Amniotic stem cell (primary cell): Measurements from ENCODE around the gene C10orf71.

Source experiments
- DNase-seq: peaks from one replicate; lab custom pipeline; 2025; lab: John Stamatoyannopoulos, UW

The C10orf71 gene

GRCh38 chr10:49273082-49273465 lies 25.9 kb upstream of the C10orf71 start:
- no peak for DNase-seq

- DNase-seq, result no peak
Observed at GRCh38 chr10:49273626-49274025, 25.3 kb upstream of the C10orf71 start.

GRCh38 chr10:49274886-49275285 lies 24.1 kb upstream of the C10orf71 start:
- no peak for DNase-seq

DNA sequence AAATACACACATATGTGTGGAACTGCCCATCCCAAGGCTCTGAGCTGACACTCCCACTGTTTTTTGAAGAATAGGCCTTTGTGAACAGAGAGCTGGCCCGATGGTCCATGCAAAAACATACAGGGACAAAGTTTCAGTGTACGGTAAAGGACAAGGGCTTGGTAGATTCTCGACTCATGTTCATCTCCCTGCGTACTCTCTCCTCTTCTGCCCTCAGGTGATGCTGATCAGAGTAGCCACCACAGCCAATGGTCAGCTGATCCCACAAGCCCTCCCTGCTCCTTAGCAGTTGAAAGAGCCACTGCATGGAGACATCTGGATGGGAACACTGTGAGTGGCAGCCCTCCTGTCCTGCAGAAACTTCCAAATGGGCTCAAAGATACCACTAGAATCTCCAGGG lies 23.1 kb upstream of the C10orf71 start:
- no peak for DNase-seq

DNA sequence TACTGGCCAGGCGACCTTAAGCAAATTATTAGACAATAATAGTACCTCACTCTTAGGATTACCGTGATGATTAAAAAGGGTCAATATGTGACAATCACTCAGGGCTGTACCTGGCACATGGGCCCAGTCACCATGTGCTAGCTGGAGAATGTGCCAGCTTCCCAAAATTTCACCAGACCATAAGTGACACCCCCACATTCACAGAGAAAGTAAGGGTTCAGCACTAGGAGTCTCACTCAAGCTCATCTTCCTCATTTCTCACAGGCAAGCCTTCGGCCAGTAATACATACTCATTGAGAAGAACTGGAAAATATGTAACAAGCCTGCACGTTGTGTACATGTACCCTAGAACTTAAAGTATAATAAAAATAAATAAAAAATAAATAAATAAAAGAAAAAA lies 22.4 kb upstream of the C10orf71 start:
- DNase-seq, result no peak

DNA sequence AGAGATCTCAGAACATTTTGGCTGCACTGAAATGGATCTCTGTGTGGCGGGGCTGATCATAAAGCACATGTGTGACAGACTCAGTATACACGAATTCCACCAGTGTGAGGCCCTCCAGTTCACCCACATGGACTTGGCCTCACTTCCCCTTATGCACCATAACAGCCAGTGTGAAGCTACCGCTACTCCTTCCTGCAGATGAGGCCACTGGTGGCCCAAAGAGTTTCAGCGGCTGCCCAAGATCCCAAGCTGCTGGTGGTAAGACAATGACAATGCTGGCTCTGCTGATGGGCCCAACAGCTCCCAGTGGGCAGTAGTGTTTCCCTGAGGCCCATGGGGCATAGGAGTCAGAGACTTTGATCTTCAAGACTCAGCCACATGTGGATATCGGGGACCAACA lies 21.0 kb upstream of the C10orf71 start:
- DNase-seq, result no peak

DNA sequence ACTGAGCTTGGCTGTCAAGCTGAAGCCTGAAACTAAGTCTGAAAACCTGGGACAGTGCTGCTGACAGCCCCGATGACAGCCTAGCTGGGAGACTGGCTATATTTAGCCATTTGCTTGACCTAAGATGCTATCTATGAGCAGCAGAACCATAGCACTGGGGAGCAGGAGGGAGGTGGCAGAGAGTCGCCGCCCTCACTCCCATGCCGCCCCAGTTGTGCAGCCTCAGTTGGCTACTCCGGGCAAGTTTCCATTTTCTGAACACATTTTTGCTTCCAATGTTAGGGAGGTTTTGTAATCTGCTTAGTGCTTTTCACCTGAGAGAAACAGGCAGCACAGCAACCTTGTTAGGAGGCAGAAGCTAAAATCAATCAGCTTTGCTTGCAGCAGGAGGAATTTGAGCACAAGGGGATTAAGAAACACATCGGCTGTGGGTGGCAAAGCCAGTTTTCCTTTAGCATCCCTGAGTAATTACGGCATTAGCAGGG lies 20.4 kb upstream of the C10orf71 start:
- no peak for DNase-seq

GRCh38 chr10:49279015-49279880 lies 19.7 kb upstream of the C10orf71 start:
- no peak for DNase-seq

DNA sequence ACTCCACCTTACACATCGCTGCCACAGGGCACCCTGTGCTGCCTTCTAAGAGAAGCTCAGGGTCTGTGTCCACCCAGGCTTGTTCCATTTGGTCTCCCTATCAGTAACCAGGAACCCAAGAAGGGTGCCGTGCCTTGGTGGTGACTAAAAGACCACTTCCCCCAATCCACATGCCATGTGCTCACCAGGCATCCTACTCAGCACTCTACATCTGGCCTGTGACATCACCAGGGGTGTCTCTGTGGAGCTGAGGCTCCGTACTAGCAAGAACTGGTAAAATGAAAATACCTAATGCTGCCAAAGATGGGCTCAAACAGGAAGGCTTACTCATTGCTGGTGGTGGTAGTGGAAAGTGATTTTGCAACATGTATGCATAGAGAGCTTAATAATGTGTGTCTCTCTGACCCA lies 19.0 kb upstream of the C10orf71 start:
- DNase-seq, result no peak

DNA sequence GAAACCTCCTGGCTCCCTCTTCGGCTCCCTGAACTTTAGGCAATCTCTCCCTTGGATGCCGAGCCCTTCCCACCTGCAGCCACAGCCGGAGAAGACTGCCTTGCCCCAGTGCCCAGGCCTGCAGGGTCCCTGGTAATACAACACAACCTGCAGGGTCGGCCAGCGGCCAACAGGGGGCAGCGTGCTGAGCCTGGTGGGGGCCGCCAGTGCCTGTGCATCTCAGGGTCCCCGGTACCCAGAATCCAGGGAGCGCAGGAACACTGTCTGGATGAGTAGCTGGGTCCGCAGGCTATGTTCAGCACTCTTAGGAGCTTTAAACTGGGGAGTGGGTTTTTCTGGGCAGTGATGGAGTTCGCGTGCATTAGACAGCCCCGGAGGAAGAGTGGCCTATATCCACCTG lies 17.5 kb upstream of the C10orf71 start:
- DNase-seq, result no peak

- no peak for DNase-seq
Observed at GRCh38 chr10:49282306-49282705, 16.7 kb upstream of the C10orf71 start.

DNA sequence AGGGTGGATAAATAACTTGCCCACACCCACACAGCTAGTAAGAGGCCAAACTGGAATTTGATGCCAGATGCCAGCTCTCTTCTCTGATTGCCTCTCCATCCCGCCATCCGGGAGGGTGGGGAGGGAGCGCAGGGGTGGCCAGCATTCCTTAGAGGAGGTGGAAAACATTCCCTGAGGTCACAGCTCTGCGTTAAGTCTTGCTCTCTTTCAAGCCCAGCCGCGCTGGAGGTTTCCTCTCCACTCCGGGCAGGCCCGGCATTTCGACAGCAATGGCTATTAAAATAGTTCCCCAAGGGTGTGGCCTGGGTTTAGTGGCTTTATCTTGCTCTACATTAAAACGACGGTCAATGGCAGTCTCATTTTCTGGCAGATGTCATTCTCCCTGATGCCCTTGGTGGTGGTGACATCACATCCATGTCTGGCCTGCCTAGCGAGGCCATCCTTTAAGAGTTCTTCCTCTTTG lies 16.1 kb upstream of the C10orf71 start:
- DNase-seq, result no peak

DNA sequence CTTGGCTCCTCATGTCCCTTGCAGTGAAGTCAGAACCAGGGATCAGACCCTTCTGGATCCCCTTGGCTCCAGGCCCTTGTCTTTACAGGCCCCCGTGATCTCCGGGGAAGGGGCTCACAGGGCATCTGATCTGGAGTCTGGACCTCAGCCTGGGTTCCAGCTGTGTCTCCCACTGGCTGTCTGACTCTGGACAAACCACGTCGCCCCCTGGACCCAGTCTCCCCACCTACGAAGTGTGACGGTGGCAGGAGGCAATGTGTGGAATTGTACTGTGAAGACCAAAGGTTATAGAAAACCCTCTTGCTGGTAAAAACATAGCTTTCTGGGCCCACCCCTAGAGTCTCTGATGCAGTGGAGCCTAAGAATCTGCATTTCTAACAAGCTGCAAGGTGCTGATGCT lies 15.5 kb upstream of the C10orf71 start:
- DNase-seq, result no peak

DNA sequence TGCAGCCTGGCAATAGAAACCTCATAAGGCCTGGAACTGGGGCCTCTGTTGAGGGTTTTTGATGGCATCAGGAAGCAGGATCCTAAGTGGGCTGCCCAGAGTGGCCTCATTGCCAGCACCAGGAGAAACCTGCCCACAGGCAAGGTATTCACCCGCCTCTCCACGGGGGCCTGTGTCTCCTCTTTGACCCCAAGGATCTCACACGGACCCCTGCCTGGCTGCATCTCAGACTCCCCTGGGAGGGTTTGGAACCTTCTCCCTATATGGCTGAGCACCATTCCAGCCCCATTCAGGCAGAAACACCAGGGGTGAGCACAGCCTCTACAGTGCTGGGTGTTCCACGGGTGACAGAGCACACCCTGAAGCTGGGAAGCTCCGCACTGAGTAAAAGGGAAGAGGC lies 14.6 kb upstream of the C10orf71 start:
- no peak for DNase-seq

DNA sequence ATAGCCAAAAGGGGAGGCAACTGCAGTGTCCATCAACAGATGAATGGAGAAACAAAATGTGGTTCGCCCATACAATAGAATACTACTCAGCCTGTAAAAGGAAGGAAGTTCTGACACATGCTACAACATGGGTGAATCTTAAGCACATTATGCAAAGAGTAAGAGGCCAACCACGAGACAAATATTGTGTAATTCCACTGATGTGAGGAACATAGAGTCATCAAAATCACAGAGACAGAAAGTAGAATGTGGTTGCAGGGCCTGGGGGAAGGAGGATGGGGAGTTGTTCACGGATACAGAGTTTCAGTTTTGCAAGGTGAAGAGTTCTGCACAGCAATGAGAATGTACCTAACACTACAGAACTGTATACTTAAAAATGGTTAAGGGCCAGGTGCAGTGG lies 13.7 kb upstream of the C10orf71 start:
- DNase-seq, result no peak

- DNase-seq, result no peak
Observed at GRCh38 chr10:49286686-49287085, 12.3 kb upstream of the C10orf71 start.

DNA sequence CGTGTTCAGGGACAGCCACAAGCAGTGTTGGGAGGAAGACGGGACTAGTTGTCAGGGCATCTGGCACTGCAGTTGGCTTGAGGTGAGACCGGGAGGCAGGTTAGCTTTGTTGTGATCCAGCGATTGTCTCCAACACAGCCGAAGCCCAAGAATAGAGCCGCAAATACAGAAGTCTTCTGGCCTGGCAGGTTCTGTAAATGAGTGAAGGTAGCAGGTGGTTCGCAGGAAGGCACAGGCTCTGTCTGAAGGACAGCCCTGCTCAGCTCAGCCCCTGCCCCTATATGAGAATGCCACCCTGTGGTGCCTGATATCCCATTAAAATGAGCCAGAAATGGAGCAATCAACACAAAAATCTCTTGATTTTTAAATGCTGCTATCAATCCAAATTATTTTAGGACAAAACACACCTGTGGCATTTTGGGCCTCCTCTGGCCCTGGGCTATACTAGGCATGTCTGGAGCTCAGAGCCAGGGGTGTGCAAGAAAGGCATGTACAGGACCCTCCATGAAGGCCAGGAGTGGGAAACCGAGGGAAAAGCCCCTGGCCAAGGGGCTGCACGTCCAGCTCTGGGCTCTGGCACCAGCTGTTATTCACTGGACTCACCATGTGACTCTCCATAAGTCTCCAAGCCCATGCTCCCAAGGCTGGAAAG lies 11.2 kb upstream of the C10orf71 start:
- DNase-seq, result no peak

- DNase-seq, result no peak
Observed at GRCh38 chr10:49288341-49289065, 10.5 kb upstream of the C10orf71 start.

DNA sequence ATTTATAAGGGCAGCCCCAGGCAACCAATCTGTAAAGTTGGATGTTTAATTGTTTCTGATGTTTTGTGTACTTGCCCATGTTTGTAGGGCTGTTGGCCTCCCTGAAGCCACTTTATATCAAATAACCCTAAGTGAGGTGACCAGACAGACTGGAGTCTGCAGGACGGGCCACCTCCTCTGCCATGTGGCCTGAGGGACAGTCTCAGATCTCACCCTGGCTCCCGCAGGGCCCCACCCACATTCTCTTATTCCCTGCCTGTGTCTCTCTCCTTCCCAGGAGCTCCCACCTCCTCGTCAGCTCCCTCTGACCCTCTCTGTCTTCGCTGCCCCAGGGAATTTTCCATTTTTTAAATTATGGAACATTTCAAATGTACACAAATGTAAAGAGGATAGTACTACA lies 9.5 kb upstream of the C10orf71 start:
- DNase-seq, result no peak

DNA sequence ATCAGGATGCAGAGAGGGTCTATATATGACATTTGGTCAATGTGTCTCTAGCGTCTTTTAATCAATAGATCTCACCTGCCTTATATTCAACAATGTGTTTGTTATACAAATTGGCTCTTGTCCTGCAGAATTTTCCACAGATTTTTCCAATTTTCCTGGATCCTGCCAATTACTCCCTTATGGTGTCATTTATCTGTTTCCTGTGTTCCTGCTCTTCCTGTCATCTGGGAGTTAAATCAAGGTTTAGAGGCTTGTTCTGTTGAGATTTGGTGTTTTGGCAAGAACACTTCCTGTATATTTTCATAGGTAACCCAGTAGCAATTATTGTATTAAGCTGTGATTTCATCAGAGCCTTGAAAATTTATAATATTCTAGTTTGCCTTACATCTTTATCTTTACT lies 8.8 kb upstream of the C10orf71 start:
- no peak for DNase-seq

DNA sequence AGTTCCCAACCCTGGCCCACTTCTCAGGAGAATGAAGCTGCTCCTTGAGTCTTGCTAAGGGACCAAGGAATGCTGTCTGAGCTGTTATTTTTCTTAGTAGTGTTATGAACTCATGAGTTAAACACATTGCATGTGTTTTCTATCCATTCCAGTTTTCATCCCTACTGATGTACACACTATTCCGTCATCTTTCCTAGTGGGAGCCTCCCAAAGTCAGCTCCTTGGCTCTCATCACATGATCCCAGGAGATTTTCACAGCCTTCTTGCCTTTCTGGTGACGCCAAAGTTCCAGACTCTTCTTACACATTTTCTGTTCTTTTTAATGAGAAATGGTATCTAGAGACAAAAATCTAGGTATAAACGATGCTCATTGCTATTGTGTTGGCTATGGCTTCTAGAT lies 8.4 kb upstream of the C10orf71 start:
- no peak for DNase-seq

GRCh38 chr10:49292565-49293207 lies 6.3 kb upstream of the C10orf71 start:
- no peak for DNase-seq
